ENCODE measurements around the gene ZHX3. TPM values are rescaled to one million over a fixed set of nuclear protein-coding genes. Genes with fewer than 3 reads are reported as not detected.

Gene ZHX3
- total and polyA plus RNA-seq, 2 of the 4 experiments (the other 2 are of a cell fraction): 25.0 to 28.0 TPM

DNA sequence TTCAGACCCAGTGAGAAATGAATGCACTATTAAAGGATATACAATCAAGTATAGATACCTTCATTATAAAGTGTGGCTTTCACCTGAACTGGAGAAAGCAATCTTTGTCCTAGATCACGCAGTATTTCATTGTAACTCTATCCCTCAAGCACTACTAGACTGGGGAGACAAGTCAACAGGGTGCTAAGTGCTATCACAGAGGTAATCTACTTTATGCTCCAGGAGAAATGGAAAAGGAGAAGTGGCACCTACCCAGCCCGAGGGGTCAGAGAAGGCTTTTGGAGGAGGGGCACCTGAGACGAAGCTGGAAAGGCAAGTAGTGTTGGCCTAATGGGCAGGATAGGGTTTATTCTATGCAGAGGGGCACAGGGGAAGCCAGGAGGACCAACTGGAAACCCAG lies 17.1 kb downstream of the ZHX3 start:
- H2BK15ac ChIP-seq (ENCODE audit: low read depth, low read length): no peak overlapping the region
- H3K23ac ChIP-seq (ENCODE audit: low read depth, low read length): no peak overlapping the region
- H3K14ac ChIP-seq (replicated peaks; ENCODE audit: low read depth, low read length): no peak overlapping the region
- POLR2A ChIA-PET (ENCODE audit: unreplicated experiment): no interaction called here
- in situ Hi-C loops (cut with MboI; ENCODE audit: low sequenced_read_pairs) (no loop called here), dilution Hi-C loops (cut with HindIII; ENCODE audit: low sequenced_read_pairs, unreplicated experiment) (no loop called here), intact Hi-C loops (cut with micrococcal nuclease) (no loop called here)
- H3K4me2 ChIP-seq (ENCODE audit: low read depth, low read length): no peak overlapping the region
- DNase-seq (no peak), ATAC-seq (ENCODE audit: low read depth) (no peak)
- H3K4me3 ChIP-seq (ENCODE audit: insufficient read depth, low read depth, low read length): no peak overlapping the region
- H4K91ac ChIP-seq (ENCODE audit: insufficient read depth, low read depth, low read length): no peak overlapping the region
- no peak overlapping the region for H2BK20ac ChIP-seq (ENCODE audit: low read depth, low read length)
- no peak overlapping the region for H2AK5ac ChIP-seq (ENCODE audit: low read depth, low read length)
- peaks cover 65 to 91% of the 10 kb centered on the region in 2 experiments for H3K79me1 ChIP-seq (ENCODE audit: low read depth in 1 of 2, low read length in 2 of 2)
- no peaks in the 10 kb centered on the region for H3K36me3 ChIP-seq (ENCODE audit: control insufficient read depth, insufficient read depth, low read length)
- no peak overlapping the region for H4K8ac ChIP-seq (ENCODE audit: low read depth in 2 of 2, low read length in 2 of 2)
- H3K27me3 ChIP-seq (ENCODE audit: control insufficient read depth, insufficient read depth, low read length): no peaks in the 10 kb centered on the region
- no peak overlapping the region for H4K5ac ChIP-seq (ENCODE audit: low read depth, low read length)
- no peak overlapping the region; the same call in 1 of the 2 replicates for H3K4ac ChIP-seq (ENCODE audit: low read depth, low read length)
- TF ChIP-seq RCOR1 (IDR thresholded peaks at IDR 0.05; ENCODE audit: insufficient replicate concordance, low read length) (no peak), ELK1 (IDR thresholded peaks at IDR 0.05; ENCODE audit: borderline replicate concordance, low read depth, low read length) (no peak), NFE2L2 (IDR thresholded peaks at IDR 0.05; ENCODE audit: low read depth, low read length) (no peak), MAFK (IDR thresholded peaks at IDR 0.05; ENCODE audit: low read depth, low read length) (no peak), CTCF (conservative IDR thresholded peaks at IDR 0.05; ENCODE audit: low read depth, low read length) (no peak), MXI1 (IDR thresholded peaks at IDR 0.05; ENCODE audit: borderline replicate concordance, low read depth, low read length) (no peak), RAD21 (IDR thresholded peaks at IDR 0.05; ENCODE audit: low read length) (no peak), FOS (IDR thresholded peaks at IDR 0.05; ENCODE audit: low read depth, low read length) (no peak), SMC3 (IDR thresholded peaks at IDR 0.05; ENCODE audit: low read depth, low read length) (no peak)
- TF ChIP-seq, protein P1, sequence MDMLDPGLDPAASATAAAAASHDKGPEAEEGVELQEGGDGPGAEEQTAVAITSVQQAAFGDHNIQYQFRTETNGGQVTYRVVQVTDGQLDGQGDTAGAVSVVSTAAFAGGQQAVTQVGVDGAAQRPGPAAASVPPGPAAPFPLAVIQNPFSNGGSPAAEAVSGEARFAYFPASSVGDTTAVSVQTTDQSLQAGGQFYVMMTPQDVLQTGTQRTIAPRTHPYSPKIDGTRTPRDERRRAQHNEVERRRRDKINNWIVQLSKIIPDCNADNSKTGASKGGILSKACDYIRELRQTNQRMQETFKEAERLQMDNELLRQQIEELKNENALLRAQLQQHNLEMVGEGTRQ (IDR thresholded peaks at IDR 0.05; ENCODE audit: low read depth, low read length): no peak
- CTCF ChIA-PET: no interaction called here
- H2AK9ac ChIP-seq (replicated peaks; ENCODE audit: low read depth, low read length, poor library complexity): no peak overlapping the region
- H3K4me1 ChIP-seq (ENCODE audit: control insufficient read depth, insufficient read depth, low read length): peaks cover 5% of the 10 kb centered on the region; the same call in 1 of the 2 replicates
- no peak overlapping the region for H2BK5ac ChIP-seq (ENCODE audit: low read depth, low read length, poor library complexity, severe bottlenecking)
- H3K56ac ChIP-seq (ENCODE audit: extremely low read depth, insufficient read depth, low read length): no peak overlapping the region
- H2BK120ac ChIP-seq (ENCODE audit: low read depth, low read length): no peak overlapping the region
- H3K9me1 ChIP-seq (ENCODE audit: insufficient read depth, low read length): peaks cover 25% of the 10 kb centered on the region
- H3K9ac ChIP-seq (ENCODE audit: low read depth, low read length): no peak overlapping the region
- no peak overlapping the region for H2AFZ ChIP-seq (replicated peaks; ENCODE audit: low read length, poor library complexity)
- no peak overlapping the region for H3K18ac ChIP-seq (ENCODE audit: low read depth, low read length)
- H4K20me1 ChIP-seq (ENCODE audit: insufficient read depth, low read length): peaks cover 61% of the 10 kb centered on the region
- H3K27ac ChIP-seq (ENCODE audit: insufficient read depth, low read length): no peak overlapping the region
- no peaks in the 10 kb centered on the region for H3K9me3 ChIP-seq (ENCODE audit: control insufficient read depth, insufficient read depth, low read length)
- no TSS peak for BruUV-seq (replicated peaks)
- WGBS, 2 experiments (ENCODE audit: extremely low coverage in 2 of 2, insufficient read length in 1 of 2): no CpG with 5 or more reads among the region's 3 CpGs
